Endometrial microvascular endothelial cells (primary cell): ENCODE data around the gene MVP. TPM values are rescaled to one million over a fixed set of nuclear protein-coding genes. Genes with fewer than 3 reads are reported as not detected.
"Not testable (repeated sequence)": the region's sequence is repeated elsewhere in the genome, so short reads cannot be mapped to it uniquely, and the experiment has no call there.

ENCODE experiments used
- in situ Hi-C: cut with HindIII; loops from 2 replicates; pipeline ENCODE4 v1.10.0; 2017; ENCODE audit warnings: low sequenced_read_pairs, low pct_unique_long_range_greater_than_20kb; ENCODE audit errors: inconsistent ontology term
- total RNA-seq: library from RNA; depleted of rRNA; stranded (reverse); fragments of >200 nt; gene quantifications from one replicate; pipeline ENCODE4 v1.2.3, GENCODE V29; 2015; ENCODE audit errors: inconsistent ontology term

The MVP gene
- total RNA-seq, result 416 TPM

- in situ Hi-C loops, result no loop called here
Measured at GRCh38 chr16:29820271-29820701, at the start of gene MVP. MVP (plus strand) TSS chr16:29820462; CDS start chr16:29830550, 10,088 bp downstream.

GRCh38 chr16:29772330-29772729 lies 47.9 kb upstream of the MVP start:
- in situ Hi-C loops, result not testable (repeated sequence)

GRCh38 chr16:29774730-29775129 lies 45.5 kb upstream of the MVP start:
- in situ Hi-C loops, result no loop called here

GRCh38 chr16:29775742-29776408 lies 44.4 kb upstream of the MVP start:
- in situ Hi-C loops, result no loop called here

GRCh38 chr16:29777576-29778350 lies 42.5 kb upstream of the MVP start, which contains the start of gene ZG16:
ZG16 (plus strand) TSS chr16:29778256; CDS start chr16:29779267, 1,011 bp downstream.
- in situ Hi-C loops, result no loop called here

GRCh38 chr16:29779474-29779873 lies 40.8 kb upstream of the MVP start:
- in situ Hi-C loops, result no loop called here

GRCh38 chr16:29783094-29783953 lies 36.9 kb upstream of the MVP start:
- in situ Hi-C loops, result not testable (repeated sequence)

- in situ Hi-C loops, result no loop called here
Measured at GRCh38 chr16:29784157-29784556, 36.1 kb upstream of the MVP start.

- in situ Hi-C loops, result no loop called here
Measured at GRCh38 chr16:29784901-29785500, 35.3 kb upstream of the MVP start.

GRCh38 chr16:29787155-29787554 lies 33.1 kb upstream of the MVP start:
- in situ Hi-C loops, result not testable (repeated sequence)

GRCh38 chr16:29789775-29790182 lies 30.5 kb upstream of the MVP start:
- in situ Hi-C loops, result no loop called here

GRCh38 chr16:29790183-29790948 lies 29.9 kb upstream of the MVP start, which contains the start of gene KIF22:
KIF22 (plus strand) TSS chr16:29790751; CDS start chr16:29790760, 9 bp downstream.
- in situ Hi-C loops, result no loop called here

- in situ Hi-C loops, result no loop called here
Measured at GRCh38 chr16:29790949-29791844, 29.1 kb upstream of the MVP start.

GRCh38 chr16:29791845-29792807 lies 28.1 kb upstream of the MVP start:
- in situ Hi-C loops, result no loop called here

- in situ Hi-C loops, result not testable (repeated sequence)
Measured at GRCh38 chr16:29793153-29793552, 27.1 kb upstream of the MVP start.

- in situ Hi-C loops, result no loop called here
Measured at GRCh38 chr16:29794231-29794710, 26.0 kb upstream of the MVP start.
